NK-92 (cell line): ENCODE data around the gene PAQR3.

Experiments used
- DNase-seq: peaks from one replicate; lab custom pipeline; 2025; ENCODE audit not compliant: unreplicated experiment; lab: John Stamatoyannopoulos, UW

Gene PAQR3

DNA sequence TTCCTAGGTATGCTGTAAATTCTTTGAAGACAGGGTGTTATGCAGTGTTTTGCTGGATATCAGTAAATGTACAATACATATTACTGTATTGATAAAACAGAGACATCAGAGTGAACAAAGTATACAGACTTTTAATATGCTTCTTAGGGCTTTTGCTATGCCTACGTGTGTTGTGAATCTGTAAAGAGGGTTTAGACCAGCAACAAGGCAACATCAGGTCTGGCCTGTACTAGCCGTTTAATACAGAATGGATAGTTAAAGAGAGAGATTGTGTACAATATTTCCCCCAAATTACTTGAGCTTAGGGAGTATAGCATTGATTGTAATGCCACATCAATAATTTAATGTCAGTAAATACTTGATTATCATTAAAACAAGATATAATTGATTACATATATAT lies 75.2 kb downstream of the PAQR3 start:
- no peak for DNase-seq

DNA sequence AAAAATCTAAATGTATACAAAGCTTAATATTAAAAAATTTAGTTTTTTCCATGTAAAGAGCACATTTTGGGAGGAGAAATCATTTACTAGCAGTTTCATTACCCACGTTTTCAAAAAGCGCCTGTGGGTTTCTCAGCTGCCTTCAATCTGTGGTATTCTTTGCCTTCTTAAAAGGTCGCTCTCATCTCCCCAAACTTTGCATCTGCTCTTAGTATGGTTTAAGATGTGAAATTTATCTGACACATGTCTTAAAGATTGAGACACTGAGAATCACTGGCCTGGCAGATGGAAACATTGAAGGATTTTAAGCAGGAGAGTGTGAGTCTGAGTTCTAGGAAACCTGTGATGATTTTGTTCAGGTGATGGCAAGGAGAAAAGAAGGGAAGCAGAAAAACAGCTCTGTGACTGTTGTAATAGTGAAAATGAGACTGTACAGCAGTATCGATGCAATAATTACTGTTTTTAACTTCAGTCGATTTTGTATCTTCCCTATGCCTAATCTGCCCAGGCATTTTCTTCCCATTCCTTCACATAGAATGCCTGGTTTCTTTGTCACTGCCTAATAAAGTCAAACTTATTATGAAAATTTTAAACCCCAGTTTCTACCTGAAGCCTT lies 75.9 kb downstream of the PAQR3 start:
- DNase-seq = no peak

DNA sequence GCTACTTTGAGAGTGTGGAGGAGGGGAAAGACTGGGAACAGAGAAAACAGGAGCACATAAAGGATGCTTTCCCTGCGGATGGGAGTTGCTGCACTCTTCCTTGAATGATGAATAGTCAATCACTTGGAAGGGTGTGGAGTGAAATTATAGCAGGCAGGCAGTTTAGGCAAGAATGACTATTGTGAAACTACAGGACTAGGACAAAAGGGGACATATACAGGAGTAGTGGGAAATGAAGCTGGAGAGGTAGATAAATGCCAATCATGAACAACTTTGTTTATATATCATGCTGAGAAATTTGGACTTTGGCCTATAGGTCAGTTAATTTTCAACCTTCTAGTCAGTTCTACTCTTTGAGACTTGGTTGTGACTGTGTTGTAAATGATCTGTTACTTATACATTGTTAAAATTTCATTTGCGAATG lies 76.9 kb downstream of the PAQR3 start:
- no peak for DNase-seq
